ENCODE measurements around the gene SGSH.

DNA sequence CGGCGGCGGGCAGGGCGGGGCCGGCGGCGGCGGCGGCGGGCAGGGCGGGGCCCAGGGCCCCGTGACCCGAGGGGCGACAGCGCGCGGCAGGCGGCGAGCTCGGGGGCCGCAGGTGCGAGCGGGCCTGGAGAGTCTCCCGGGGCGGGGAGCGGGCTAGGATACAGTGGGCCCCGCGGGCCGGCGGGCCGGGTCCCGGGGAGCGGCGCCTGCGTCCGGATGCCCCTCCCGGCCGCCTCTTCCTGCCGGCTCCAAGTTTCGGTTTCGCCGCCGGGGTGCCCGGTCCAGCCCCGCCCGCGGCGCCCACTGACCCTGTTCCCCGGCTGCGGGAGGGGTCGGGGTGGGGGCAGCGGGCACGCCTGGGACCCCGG is 40.6 kb upstream of the SGSH start, which contains the start of gene RNF213:
- TF ChIP-seq, protein P1, sequence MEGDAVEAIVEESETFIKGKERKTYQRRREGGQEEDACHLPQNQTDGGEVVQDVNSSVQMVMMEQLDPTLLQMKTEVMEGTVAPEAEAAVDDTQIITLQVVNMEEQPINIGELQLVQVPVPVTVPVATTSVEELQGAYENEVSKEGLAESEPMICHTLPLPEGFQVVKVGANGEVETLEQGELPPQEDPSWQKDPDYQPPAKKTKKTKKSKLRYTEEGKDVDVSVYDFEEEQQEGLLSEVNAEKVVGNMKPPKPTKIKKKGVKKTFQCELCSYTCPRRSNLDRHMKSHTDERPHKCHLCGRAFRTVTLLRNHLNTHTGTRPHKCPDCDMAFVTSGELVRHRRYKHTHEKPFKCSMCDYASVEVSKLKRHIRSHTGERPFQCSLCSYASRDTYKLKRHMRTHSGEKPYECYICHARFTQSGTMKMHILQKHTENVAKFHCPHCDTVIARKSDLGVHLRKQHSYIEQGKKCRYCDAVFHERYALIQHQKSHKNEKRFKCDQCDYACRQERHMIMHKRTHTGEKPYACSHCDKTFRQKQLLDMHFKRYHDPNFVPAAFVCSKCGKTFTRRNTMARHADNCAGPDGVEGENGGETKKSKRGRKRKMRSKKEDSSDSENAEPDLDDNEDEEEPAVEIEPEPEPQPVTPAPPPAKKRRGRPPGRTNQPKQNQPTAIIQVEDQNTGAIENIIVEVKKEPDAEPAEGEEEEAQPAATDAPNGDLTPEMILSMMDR (conservative IDR thresholded peaks at IDR 0.05; ENCODE audit: low read length) = no peak
- no peak for TF ChIP-seq EZH2phosphoT487 (IDR thresholded peaks at IDR 0.05; ENCODE audit: borderline replicate concordance)
